Sciatic nerve (tissue), 2 donors: ENCODE measurements around the gene DNAJC18. TPM values are rescaled to one million over a fixed set of nuclear protein-coding genes. Genes with fewer than 3 reads are reported as not detected.
"Not testable (repeated sequence)": the region's sequence is repeated elsewhere in the genome, so short reads cannot be mapped to it uniquely, and the experiment has no call there.

ENCODE experiments used
- ATAC-seq: fragments of 200-7000 bp; cut with Tn5 transposase; one replicate; pipeline ENCODE4 v1.9.1; 2020; ENCODE audit warnings: mild to moderate bottlenecking, moderate library complexity
- DNase-seq: peaks from one replicate; pipeline ENCODE4 v3.0.0-alpha.2; 2020; ENCODE audit warnings: low spot score
- intact Hi-C: fragments of 100-400 bp; cut with DNase I; formaldehyde crosslinking; loops from one replicate; pipeline ENCODE4 v1.14.2; 2022
- total RNA-seq: library from RNA; stranded (reverse); fragmentation: NEBNext Ultra II Directional; extraction: Animal tissue kit (Norgen Biotek cat#: 25700); gene quantifications from one replicate; pipeline ENCODE4 v1.2.1, GENCODE V29; 2021
- donor health status: DM: no; HTN: no; CAD: no.
- donor health status: DM: no; HTN: no; CAD: no.

DNAJC18 gene
- 29.6 TPM for total RNA-seq

GRCh38 chr5:139439013-139439903 is at the start of gene DNAJC18:
Gene DNAJC18, minus strand, starts transcription at chr5:139439525. Its CDS starts 80 bp downstream, at chr5:139439445.
- peak; percentile 96 for DNase-seq
- peak; percentile 99 for ATAC-seq
- intact Hi-C loops = no loop called here

- no peak for DNase-seq
- ATAC-seq = peak; percentile 79
Measured at GRCh38 chr5:139488260-139488659, 48.9 kb upstream of the DNAJC18 start.

GRCh38 chr5:139486201-139486600 is 46.9 kb upstream of the DNAJC18 start:
- ATAC-seq = no peak
- DNase-seq = no peak
- intact Hi-C loops = no loop called here

More at GRCh38 chr5:139488260-139488659, 48.9 kb upstream of the DNAJC18 start:
- intact Hi-C loops = no loop called here

GRCh38 chr5:139482890-139483208 is 43.5 kb upstream of the DNAJC18 start:
- intact Hi-C loops, ATAC-seq, DNase-seq: not testable (repeated sequence)

GRCh38 chr5:139482050-139482889 is 42.9 kb upstream of the DNAJC18 start, which contains the start of gene STING1:
Gene STING1, minus strand, starts transcription at chr5:139482758. Its CDS starts 1,054 bp downstream, at chr5:139481704.
- ATAC-seq = peak; percentile 88
- peak; percentile 94 for DNase-seq
- intact Hi-C loops = no loop called here

- no peak for DNase-seq
- intact Hi-C loops = no loop called here
- peak; percentile 55 for ATAC-seq
Measured at GRCh38 chr5:139481580-139482049, 42.3 kb upstream of the DNAJC18 start.

- intact Hi-C loops = no loop called here
- peak; percentile 47 for ATAC-seq
- peak; percentile 72 for DNase-seq
Measured at GRCh38 chr5:139481122-139481533, 41.8 kb upstream of the DNAJC18 start.

- DNase-seq, intact Hi-C loops: not testable (repeated sequence)
Measured at GRCh38 chr5:139479729-139480128, 40.4 kb upstream of the DNAJC18 start.

GRCh38 chr5:139478657-139479423 is 39.5 kb upstream of the DNAJC18 start:
- DNase-seq, intact Hi-C loops, ATAC-seq: not testable (repeated sequence)

More at GRCh38 chr5:139479729-139480128, 40.4 kb upstream of the DNAJC18 start:
- not testable (repeated sequence) for ATAC-seq

GRCh38 chr5:139475865-139476617 is 36.7 kb upstream of the DNAJC18 start:
- no peak for ATAC-seq
- intact Hi-C loops = no loop called here

GRCh38 chr5:139474890-139475791 is 35.8 kb upstream of the DNAJC18 start:
- DNase-seq (no peak), ATAC-seq (peak; percentile 87)
- intact Hi-C loops = no loop called here

More at GRCh38 chr5:139475865-139476617, 36.7 kb upstream of the DNAJC18 start:
- DNase-seq = no peak

GRCh38 chr5:139473565-139473964 is 34.2 kb upstream of the DNAJC18 start:
- DNase-seq (no peak), ATAC-seq (no peak)
- intact Hi-C loops = no loop called here

GRCh38 chr5:139473105-139473504 is 33.8 kb upstream of the DNAJC18 start:
- DNase-seq = no peak
- intact Hi-C loops = no loop called here
- no peak for ATAC-seq

GRCh38 chr5:139472386-139473030 is 33.2 kb upstream of the DNAJC18 start:
- intact Hi-C loops = no loop called here
- DNase-seq (no peak), ATAC-seq (no peak)

- DNase-seq (no peak), ATAC-seq (no peak)
- intact Hi-C loops = no loop called here
Measured at GRCh38 chr5:139470821-139471300, 31.5 kb upstream of the DNAJC18 start, which contains the start of gene SMIM33. Gene SMIM33, plus strand, starts transcription at chr5:139471004. Its CDS starts 118 bp downstream, at chr5:139471122.

- ATAC-seq = peak; percentile 40
- no peak for DNase-seq
- intact Hi-C loops = no loop called here
Measured at GRCh38 chr5:139468421-139468931, 29.2 kb upstream of the DNAJC18 start.
